H1 (cell line): ENCODE results near the gene SEPTIN2.

Experiments used
- CBX5 ChIP-seq: fragments of 300-800, 300-1000 bp; sonication (generic); IDR thresholded peaks from 2 replicates; pipeline ENCODE4 v1.7.1; 2016; ENCODE audit warnings: antibody characterized with exemption, low read length, low read depth
- GABPA ChIP-seq: IDR thresholded peaks from 2 replicates; pipeline ENCODE4 v1.6.1; 2011; ENCODE audit warnings: mild to moderate bottlenecking, low read length, moderate library complexity, borderline replicate concordance; ENCODE audit not compliant: insufficient read depth
- KDM5A ChIP-seq: fragments of 200-600 bp; IDR thresholded peaks from 2 replicates; pipeline ENCODE4 v1.7.1; 2012; ENCODE audit warnings: mild to moderate bottlenecking, low read length, inconsistent platforms, mixed read lengths
- SP1 ChIP-seq: IDR thresholded peaks from 2 replicates; pipeline ENCODE4 v1.6.1; 2011; ENCODE audit warnings: low read depth, low read length
- TAF1 ChIP-seq: IDR thresholded peaks from 2 replicates; pipeline ENCODE4 v1.6.1; 2011; ENCODE audit warnings: mild to moderate bottlenecking, low read depth, low read length
- YY1 ChIP-seq: IDR thresholded peaks from 2 replicates; pipeline ENCODE4 v1.6.1; 2011; ENCODE audit warnings: low read depth, mild to moderate bottlenecking, low read length
- TF ChIP-seq, protein P1 (sequence below), 3 experiments: IDR thresholded peaks; 1 replicate in 2 of 3; 2 replicates in 1 of 3; pipeline versions ENCODE4 v1.5.1 to v1.6.1; 2011; ENCODE audit warnings: low read length in 3 of 3, mild to moderate bottlenecking in 3 of 3, inconsistent platforms in 2 of 3, low read depth in 1 of 3, moderate library complexity in 1 of 3; ENCODE audit not compliant: insufficient read depth in 1 of 3; ENCODE audit errors: control extremely low read depth in 1 of 3

DNA sequence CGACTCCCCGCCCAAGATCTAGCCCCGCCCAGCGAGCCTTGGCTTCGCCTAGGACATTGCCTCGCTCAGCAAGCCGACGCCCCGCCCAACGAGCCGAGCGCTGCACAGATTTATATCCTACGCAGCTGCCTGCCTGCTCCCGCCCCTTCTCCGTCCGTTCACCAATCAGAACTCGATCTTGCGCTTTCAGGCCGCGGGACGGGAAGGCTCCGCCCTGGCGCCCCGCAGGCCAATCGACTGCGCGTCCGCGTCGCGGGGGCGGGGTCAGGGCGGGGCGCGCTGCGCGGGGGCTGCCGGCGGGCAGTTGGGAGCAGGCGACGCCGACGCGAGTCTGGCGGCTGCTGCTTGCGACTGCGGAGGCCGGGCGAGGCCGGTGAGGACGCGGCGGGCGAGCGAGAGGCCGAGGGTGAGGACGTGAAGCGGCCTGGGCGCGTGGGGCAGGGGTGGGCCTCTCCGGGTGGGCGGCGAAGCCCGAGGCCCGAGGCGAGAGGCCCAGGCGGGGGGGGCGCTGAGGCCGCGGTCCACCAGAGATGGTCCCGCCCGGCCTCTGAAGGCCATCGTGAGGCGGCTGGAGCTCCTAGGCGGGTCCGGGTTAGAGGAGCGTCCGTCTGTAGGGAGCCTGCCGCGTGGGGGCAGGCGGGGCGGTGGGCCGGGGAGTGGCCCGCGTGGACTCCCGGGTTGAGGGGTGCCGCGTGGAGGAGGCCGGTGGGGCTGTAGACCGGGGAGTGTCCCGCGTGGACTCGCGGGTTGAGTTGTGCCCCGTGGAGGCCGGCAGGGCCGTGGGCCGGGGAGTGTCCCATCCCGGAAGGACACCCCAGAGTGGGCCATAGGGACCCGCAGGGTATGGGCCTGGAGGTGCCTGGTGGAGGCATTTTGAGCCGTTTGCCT lies 40.5 kb downstream of the SEPTIN2 start, which contains the start of gene FARP2:
- peak; percentile 98 for TF ChIP-seq TAF1
- no peak for TF ChIP-seq YY1
- TF ChIP-seq SP1: peak; percentile 57; the same call in 1 of the 2 replicates
- no peak for TF ChIP-seq CBX5
- TF ChIP-seq GABPA: no peak
- TF ChIP-seq, protein P1, sequence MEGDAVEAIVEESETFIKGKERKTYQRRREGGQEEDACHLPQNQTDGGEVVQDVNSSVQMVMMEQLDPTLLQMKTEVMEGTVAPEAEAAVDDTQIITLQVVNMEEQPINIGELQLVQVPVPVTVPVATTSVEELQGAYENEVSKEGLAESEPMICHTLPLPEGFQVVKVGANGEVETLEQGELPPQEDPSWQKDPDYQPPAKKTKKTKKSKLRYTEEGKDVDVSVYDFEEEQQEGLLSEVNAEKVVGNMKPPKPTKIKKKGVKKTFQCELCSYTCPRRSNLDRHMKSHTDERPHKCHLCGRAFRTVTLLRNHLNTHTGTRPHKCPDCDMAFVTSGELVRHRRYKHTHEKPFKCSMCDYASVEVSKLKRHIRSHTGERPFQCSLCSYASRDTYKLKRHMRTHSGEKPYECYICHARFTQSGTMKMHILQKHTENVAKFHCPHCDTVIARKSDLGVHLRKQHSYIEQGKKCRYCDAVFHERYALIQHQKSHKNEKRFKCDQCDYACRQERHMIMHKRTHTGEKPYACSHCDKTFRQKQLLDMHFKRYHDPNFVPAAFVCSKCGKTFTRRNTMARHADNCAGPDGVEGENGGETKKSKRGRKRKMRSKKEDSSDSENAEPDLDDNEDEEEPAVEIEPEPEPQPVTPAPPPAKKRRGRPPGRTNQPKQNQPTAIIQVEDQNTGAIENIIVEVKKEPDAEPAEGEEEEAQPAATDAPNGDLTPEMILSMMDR (IDR thresholded peaks at IDR 0.05; ENCODE audit: control extremely low read depth in 1 of 3, insufficient read depth in 1 of 3, low read depth in 1 of 3, low read length in 3 of 3): peak in 1 of 3 experiments; percentile 3; a peak in 1 of 4 replicates
- no peak for TF ChIP-seq KDM5A
